IMR-90 (cell line): Measurements from ENCODE around the gene SRSF10. TPM values are rescaled to one million over a fixed set of nuclear protein-coding genes. Genes with fewer than 3 reads are reported as not detected.

Source experiments
- ATAC-seq: fragments of 200-7000 bp; cut with Tn5 transposase; 2 replicates; pipeline ENCODE4 v1.9.1; 2020; ENCODE audit warnings: low read depth, mild to moderate bottlenecking, moderate library complexity
- BruUV-seq: library from RNA; stranded (reverse); fragments of 400-500 nt; replicated peaks from 2 replicates; lab custom pipeline; 2021; lab: Mats Ljungman, UMichigan
- CTCF ChIA-PET: fragments of 300-600 bp; formaldehyde crosslinking; extraction: SDS; loops from one replicate; lab custom pipeline; 2021; ENCODE audit warnings: antibody characterized with exemption; lab: Yijun Ruan, JAX
- POLR2A ChIA-PET: fragments of 300-600 bp; sonication (Branson Sonifier 250); formaldehyde crosslinking; loops from one replicate; lab custom pipeline; 2022; ENCODE audit warnings: antibody characterized with exemption; ENCODE audit not compliant: unreplicated experiment; lab: Charles Lee
- DNase-seq: peaks from one replicate; pipeline ENCODE4 v3.0.0; 2013
- H2AFZ ChIP-seq: replicated peaks from 2 replicates; pipeline ENCODE3; 2013; ENCODE audit warnings: low read length, mild to moderate bottlenecking; ENCODE audit not compliant: poor library complexity
- H2AK5ac ChIP-seq: 2 replicates; pipeline ENCODE4 v1.6.1; 2013; ENCODE audit warnings: low read depth, low read length, inconsistent platforms
- H2AK9ac ChIP-seq: replicated peaks from 2 replicates; pipeline ENCODE3; 2013; ENCODE audit warnings: mild to moderate bottlenecking, low read depth, low read length, moderate library complexity; ENCODE audit not compliant: poor library complexity
- H2BK120ac ChIP-seq: 2 replicates; pipeline ENCODE4 v1.6.1; 2013; ENCODE audit warnings: low read depth, low read length, inconsistent platforms
- H2BK15ac ChIP-seq: 3 replicates; pipeline ENCODE4 v1.6.1; 2013; ENCODE audit warnings: low read depth, low read length, inconsistent platforms
- H2BK20ac ChIP-seq: 2 replicates; pipeline ENCODE4 v1.6.1; 2013; ENCODE audit warnings: low read depth, mild to moderate bottlenecking, inconsistent platforms, low read length, moderate library complexity
- H2BK5ac ChIP-seq: 2 replicates; pipeline ENCODE4 v1.6.1; 2013; ENCODE audit warnings: mild to moderate bottlenecking, low read depth, low read length, inconsistent platforms; ENCODE audit not compliant: poor library complexity, severe bottlenecking
- H3K14ac ChIP-seq: replicated peaks from 2 replicates; pipeline ENCODE4 v1.6.1; 2013; ENCODE audit warnings: low read depth, low read length, inconsistent platforms
- H3K18ac ChIP-seq: 2 replicates; pipeline ENCODE4 v1.6.1; 2013; ENCODE audit warnings: low read depth, low read length, control low read depth
- H3K23ac ChIP-seq: 2 replicates; pipeline ENCODE4 v1.6.1; 2013; ENCODE audit warnings: low read depth, low read length, inconsistent platforms
- H3K27ac ChIP-seq: 2 replicates; pipeline ENCODE4 v1.5.1; 2013; ENCODE audit warnings: mild to moderate bottlenecking, control low read depth, low read length; ENCODE audit not compliant: insufficient read depth
- H3K27me3 ChIP-seq: 2 replicates; pipeline ENCODE4 v1.6.1; 2013; ENCODE audit warnings: low read length; ENCODE audit not compliant: control insufficient read depth, insufficient read depth
- H3K36me3 ChIP-seq: 2 replicates; pipeline ENCODE4 v1.6.1; 2013; ENCODE audit warnings: low read length, mixed read lengths; ENCODE audit not compliant: control insufficient read depth, insufficient read depth
- H3K4ac ChIP-seq: 2 replicates; pipeline ENCODE4 v1.6.1; 2013; ENCODE audit warnings: low read depth, low read length, inconsistent platforms
- H3K4me1 ChIP-seq: 2 replicates; pipeline ENCODE4 v1.6.1; 2013; ENCODE audit warnings: low read length, mixed read lengths; ENCODE audit not compliant: control insufficient read depth, insufficient read depth
- H3K4me2 ChIP-seq: 2 replicates; pipeline ENCODE4 v1.6.1; 2013; ENCODE audit warnings: low read depth, mild to moderate bottlenecking, control low read depth, low read length, moderate library complexity
- H3K4me3 ChIP-seq: 2 replicates; pipeline ENCODE4 v1.5.1; 2013; ENCODE audit warnings: low read depth, mild to moderate bottlenecking, control low read depth, low read length, moderate library complexity; ENCODE audit not compliant: insufficient read depth
- H3K56ac ChIP-seq: 2 replicates; pipeline ENCODE4 v1.6.1; 2013; ENCODE audit warnings: low read length, inconsistent platforms; ENCODE audit not compliant: insufficient read depth; ENCODE audit errors: extremely low read depth
- H3K79me1 ChIP-seq, 2 experiments: 2 replicates each; pipeline ENCODE4 v1.6.1; 2013; ENCODE audit warnings: low read length in 2 of 2, inconsistent platforms in 1 of 2, low read depth in 1 of 2
- H3K9ac ChIP-seq: 2 replicates; pipeline ENCODE4 v1.6.1; 2013; ENCODE audit warnings: low read depth, low read length, control low read depth
- H3K9me1 ChIP-seq: 2 replicates; pipeline ENCODE4 v1.6.1; 2013; ENCODE audit warnings: low read length, inconsistent platforms; ENCODE audit not compliant: insufficient read depth
- H3K9me3 ChIP-seq: 2 replicates; pipeline ENCODE4 v1.6.1; 2013; ENCODE audit warnings: low read length; ENCODE audit not compliant: control insufficient read depth, insufficient read depth
- H4K20me1 ChIP-seq: 2 replicates; pipeline ENCODE4 v1.6.1; 2013; ENCODE audit warnings: low read length, inconsistent platforms; ENCODE audit not compliant: insufficient read depth
- H4K5ac ChIP-seq: 2 replicates; pipeline ENCODE4 v1.6.1; 2013; ENCODE audit warnings: mild to moderate bottlenecking, low read depth, low read length, control low read depth
- H4K8ac ChIP-seq, 2 experiments: 2 replicates each; pipeline ENCODE4 v1.6.1; 2013; ENCODE audit warnings: low read depth in 2 of 2, low read length in 2 of 2, control low read depth in 1 of 2, inconsistent platforms in 1 of 2
- H4K91ac ChIP-seq: 2 replicates; pipeline ENCODE4 v1.6.1; 2013; ENCODE audit warnings: low read depth, low read length, inconsistent platforms; ENCODE audit not compliant: insufficient read depth
- CEBPB ChIP-seq: IDR thresholded peaks from 2 replicates; pipeline ENCODE4 v1.6.1; 2012; ENCODE audit warnings: low read depth, low read length, improper control_type of control experiment
- FOS ChIP-seq: fragments of 150-350 bp; IDR thresholded peaks from 2 replicates; pipeline ENCODE4 v1.6.1; 2016; ENCODE audit warnings: low read depth, low read length
- NFE2L2 ChIP-seq: fragments of 150-350 bp; IDR thresholded peaks from 2 replicates; pipeline ENCODE4 v1.6.1; 2016; ENCODE audit warnings: low read depth, mild to moderate bottlenecking, low read length
- POLR2A ChIP-seq: IDR thresholded peaks from 2 replicates; pipeline ENCODE4 v1.6.1; 2012; ENCODE audit warnings: mild to moderate bottlenecking, low read depth, low read length
- RCOR1 ChIP-seq: IDR thresholded peaks from 2 replicates; pipeline ENCODE4 v1.6.1; 2012; ENCODE audit warnings: mild to moderate bottlenecking, low read length, improper control_type of control experiment; ENCODE audit not compliant: insufficient replicate concordance
- USF2 ChIP-seq: fragments of 150-350 bp; IDR thresholded peaks from 2 replicates; pipeline ENCODE4 v1.6.1; 2017; ENCODE audit warnings: mild to moderate bottlenecking, antibody characterized with exemption, low read length, low read depth
- WGBS, 2 experiments: methylation state at CpG; one replicate each; pipeline versions ENCODE4 v1.1.5 to v1.1.7; 2013; ENCODE audit warnings: missing lambda C conversion rate in 2 of 2; ENCODE audit not compliant: insufficient read length in 1 of 2; ENCODE audit errors: extremely low coverage in 2 of 2; 5-methylcytosine and 5-hydroxymethylcytosine counted together
- dilution Hi-C: fragments of 300-500 bp; cut with HindIII; formaldehyde crosslinking; loops from one replicate; pipeline ENCODE4 v1.14.3; 2018; ENCODE audit warnings: low sequenced_read_pairs; ENCODE audit not compliant: unreplicated experiment
- in situ Hi-C: fragments of 300-500 bp; cut with MboI; formaldehyde crosslinking; loops from 3 replicates; pipeline ENCODE4 v1.14.3; 2019; ENCODE audit warnings: low sequenced_read_pairs, inconsistent platforms, mixed read lengths
- intact Hi-C: fragments of 100-400 bp; cut with micrococcal nuclease; formaldehyde crosslinking; loops from 2 replicates; pipeline ENCODE4 v1.10.0; 2022
- polyA plus RNA-seq, 3 experiments: library from polyadenylated mRNA; depleted of rRNA; stranded (reverse); fragments of >200 nt; gene quantifications; 2 replicates each; pipeline ENCODE4 v1.2.3, GENCODE V29; 2012; ENCODE audit warnings: low replicate concordance in 1 of 3
- total RNA-seq: library from RNA; depleted of rRNA; stranded (reverse); fragments of >200 nt; gene quantifications from 2 replicates; pipeline ENCODE4 v1.2.3, GENCODE V29; 2012

SRSF10 gene
- total and polyA plus RNA-seq, 2 of the 4 experiments (the other 2 are of a cell fraction): 90.1 to 110 TPM

DNA sequence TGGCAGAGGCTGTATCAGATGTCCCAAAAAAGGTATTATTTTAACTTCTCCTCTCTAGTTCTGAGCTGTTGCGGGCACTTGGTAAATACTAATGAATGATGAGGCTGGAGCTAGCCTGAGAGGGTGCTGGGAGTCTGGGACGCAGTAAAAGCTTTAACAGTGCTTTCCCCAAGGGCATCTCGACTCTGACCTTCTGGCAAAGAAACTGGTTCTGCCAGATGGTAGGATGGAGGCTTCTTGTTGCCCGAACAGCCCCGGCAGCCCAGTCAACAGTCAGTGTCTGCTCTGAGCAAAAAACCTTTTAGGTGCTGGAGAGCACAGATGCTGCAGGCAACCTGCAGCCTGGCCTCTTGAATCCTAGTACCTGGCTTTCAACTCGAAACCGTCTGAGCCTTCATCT, 23.0 kb downstream of the SRSF10 start:
- Histone ChIP-seq H2AK9ac (no peak overlapping the region), H4K5ac (no peak overlapping the region), H2AK5ac (no peak overlapping the region), H3K56ac (no peak overlapping the region), H3K9me3 (no peaks in the 10 kb centered on the region), H3K36me3 (peaks cover 2% of the 10 kb centered on the region; the same call in 1 of the 2 replicates), H3K9ac (no peak overlapping the region), H3K27me3 (no peaks in the 10 kb centered on the region), H3K4ac (no peak overlapping the region), H3K4me1 (peaks cover 2% of the 10 kb centered on the region; the same call in 1 of the 2 replicates), H3K23ac (no peak overlapping the region), H3K27ac (no peak overlapping the region), H4K20me1 (peaks cover 19% of the 10 kb centered on the region), H2BK5ac (no peak overlapping the region), H2BK20ac (no peak overlapping the region), H4K91ac (no peak overlapping the region), H3K4me2 (no peak overlapping the region), H3K4me3 (no peak overlapping the region), H3K14ac (no peak overlapping the region), H2BK15ac (no peak overlapping the region), H3K18ac (no peak overlapping the region), H3K9me1 (no peaks in the 10 kb centered on the region), H2AFZ (no peak overlapping the region), H3K79me1 (0 out of 4 replicates have a peak, but pooled peaks cover 0 to 5% of the 10 kb centered on the region in 2 experiments), H2BK120ac (no peak overlapping the region), H4K8ac (no peak overlapping the region)
- CTCF ChIA-PET: no interaction called here
- TF ChIP-seq USF2: no peak
- no peak for TF ChIP-seq NFE2L2
- no peak for TF ChIP-seq RCOR1
- no peak for TF ChIP-seq FOS
- no peak for TF ChIP-seq CEBPB
- no peak for TF ChIP-seq POLR2A
- DNase-seq (no peak), ATAC-seq (no peak)
- 57% methylated on average over 3 of the region's 7 CpGs; no CpG with 5 or more reads in 1 of the 2 experiments for WGBS, 2 experiments
- intact Hi-C loops: no loop called here
- no TSS peak for BruUV-seq
- POLR2A ChIA-PET: no interaction called here
- dilution Hi-C loops: no loop called here
- in situ Hi-C loops: no loop called here
